ENCODE results near the gene SIX2. TPM values are rescaled to one million over a fixed set of nuclear protein-coding genes. Genes with fewer than 3 reads are reported as not detected.
"Not testable (repeated sequence)": the region's sequence is repeated elsewhere in the genome, so short reads cannot be mapped to it uniquely, and the experiment has no call there.

The SIX2 gene
- polyA plus RNA-seq (ENCODE audit: insufficient read depth in 1 of 5, insufficient read length in 5 of 5, low replicate concordance in 1 of 5) = under 1 TPM; 0.10 to 0.91 (median 0.35) TPM
- long read RNA-seq, donor 1 = 0 reads
- long read RNA-seq, donor 2 = 0 reads
- long read RNA-seq, donor 3 = 0 reads
- long read RNA-seq, donor 4 = 0 reads
- long read RNA-seq, donor 5 = 0 reads
- long read RNA-seq, donor 6 = 0 reads
- long read RNA-seq, donor 7, partial matches to known transcripts = 0 of 1 reads
- long read RNA-seq, donor 7, other reads (novel, unspliced or antisense) = 0 of 1 reads
- long read RNA-seq, donor 8 = 0 reads

- DNase-seq = peak; percentile 95 to 96
These were observed at the start of gene SIX2 for GRCh38 chr2:45009303-45009927. Gene SIX2 (minus strand): TSS chr2:45009452. CDS start chr2:45009110, 342 bp downstream.

GRCh38 chr2:45055162-45055605 lies 45.9 kb upstream of the SIX2 start:
- DNase-seq = no peak

GRCh38 chr2:45053966-45054365 lies 44.7 kb upstream of the SIX2 start:
- no peak for DNase-seq

- no peak for DNase-seq
These were observed 43.2 kb upstream of the SIX2 start for GRCh38 chr2:45052388-45052928.

GRCh38 chr2:45049569-45050336 lies 40.5 kb upstream of the SIX2 start:
- no peak for DNase-seq

- no peak for DNase-seq
These were observed 38.0 kb upstream of the SIX2 start for GRCh38 chr2:45047301-45047700.

- no peak for DNase-seq
These were observed 37.5 kb upstream of the SIX2 start for GRCh38 chr2:45046786-45047185.

GRCh38 chr2:45045706-45046105 lies 36.5 kb upstream of the SIX2 start:
- DNase-seq = no peak

GRCh38 chr2:45044916-45045315 lies 35.7 kb upstream of the SIX2 start:
- DNase-seq = no peak

- DNase-seq = no peak
These were observed 33.9 kb upstream of the SIX2 start for GRCh38 chr2:45043174-45043573.

GRCh38 chr2:45042401-45042800 lies 33.1 kb upstream of the SIX2 start:
- DNase-seq = no peak

- no peak for DNase-seq
These were observed 31.5 kb upstream of the SIX2 start for GRCh38 chr2:45040786-45041185.

GRCh38 chr2:45039804-45040203 lies 30.6 kb upstream of the SIX2 start:
- DNase-seq = not testable (repeated sequence)

- DNase-seq = not testable (repeated sequence)
These were observed 29.6 kb upstream of the SIX2 start for GRCh38 chr2:45038861-45039260.

- no peak for DNase-seq
These were observed 24.1 kb upstream of the SIX2 start for GRCh38 chr2:45033302-45033701.

GRCh38 chr2:45031028-45031427 lies 21.8 kb upstream of the SIX2 start:
- DNase-seq = no peak

- no peak for DNase-seq
These were observed 21.3 kb upstream of the SIX2 start for GRCh38 chr2:45030553-45030952.

- no peak for DNase-seq
These were observed 20.0 kb upstream of the SIX2 start for GRCh38 chr2:45029215-45029614.

GRCh38 chr2:45028276-45028675 lies 19.0 kb upstream of the SIX2 start:
- DNase-seq = no peak

GRCh38 chr2:45026924-45027450 lies 17.7 kb upstream of the SIX2 start:
- no peak for DNase-seq

GRCh38 chr2:45024600-45025291 lies 15.5 kb upstream of the SIX2 start:
- no peak for DNase-seq

GRCh38 chr2:45024097-45024496 lies 14.8 kb upstream of the SIX2 start:
- DNase-seq = no peak

Measured in right lung (tissue), 10 donors.